Activated effector memory CD4-positive, alpha-beta T cell treated with anti-CD3 and anti-CD28 coated beads, Interleukin-2, amount 50 U/mL, for 16 hours (primary cell): ENCODE data around the gene MDH2.
"Not testable (repeated sequence)": the region's sequence is repeated elsewhere in the genome, so short reads cannot be mapped to it uniquely, and the experiment has no call there.

ENCODE experiments used
- DNase-seq: peaks from one replicate; pipeline ENCODE4 v3.0.0-alpha.2; 2020

The MDH2 gene, protein sequence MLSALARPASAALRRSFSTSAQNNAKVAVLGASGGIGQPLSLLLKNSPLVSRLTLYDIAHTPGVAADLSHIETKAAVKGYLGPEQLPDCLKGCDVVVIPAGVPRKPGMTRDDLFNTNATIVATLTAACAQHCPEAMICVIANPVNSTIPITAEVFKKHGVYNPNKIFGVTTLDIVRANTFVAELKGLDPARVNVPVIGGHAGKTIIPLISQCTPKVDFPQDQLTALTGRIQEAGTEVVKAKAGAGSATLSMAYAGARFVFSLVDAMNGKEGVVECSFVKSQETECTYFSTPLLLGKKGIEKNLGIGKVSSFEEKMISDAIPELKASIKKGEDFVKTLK

GRCh38 chr7:76047811-76048667 lies at the start of gene MDH2, which contains the start of gene STYXL1:
Gene MDH2 (plus strand): TSS chr7:76048106. CDS start chr7:76048161, 55 bp downstream.
Gene STYXL1 (minus strand): TSS chr7:76048000. CDS start chr7:76030523, 17,477 bp downstream.
- DNase-seq: peak; percentile 95

DNA sequence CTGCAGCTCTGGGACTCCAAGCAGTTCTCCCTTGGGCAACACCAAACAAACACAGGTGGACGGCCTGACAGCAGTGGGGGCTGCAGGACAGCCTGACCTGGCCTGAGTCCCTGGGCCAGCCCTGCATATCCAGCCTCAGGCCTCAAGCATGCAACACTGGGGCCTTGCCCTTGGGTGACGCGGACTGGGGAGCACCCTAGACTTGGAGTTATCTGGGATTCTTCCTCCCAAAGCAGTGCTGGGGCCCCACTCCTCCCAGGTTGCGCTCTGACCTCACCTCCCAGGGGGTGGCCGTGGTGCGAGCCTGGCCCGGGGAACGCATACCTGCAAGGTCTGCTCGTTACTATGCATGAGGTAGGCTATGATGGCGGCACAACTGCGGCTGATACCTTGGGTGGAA lies 47.3 kb upstream of the MDH2 start:
- no peak for DNase-seq

GRCh38 chr7:76002139-76002538 lies 45.8 kb upstream of the MDH2 start:
- no peak for DNase-seq

DNA sequence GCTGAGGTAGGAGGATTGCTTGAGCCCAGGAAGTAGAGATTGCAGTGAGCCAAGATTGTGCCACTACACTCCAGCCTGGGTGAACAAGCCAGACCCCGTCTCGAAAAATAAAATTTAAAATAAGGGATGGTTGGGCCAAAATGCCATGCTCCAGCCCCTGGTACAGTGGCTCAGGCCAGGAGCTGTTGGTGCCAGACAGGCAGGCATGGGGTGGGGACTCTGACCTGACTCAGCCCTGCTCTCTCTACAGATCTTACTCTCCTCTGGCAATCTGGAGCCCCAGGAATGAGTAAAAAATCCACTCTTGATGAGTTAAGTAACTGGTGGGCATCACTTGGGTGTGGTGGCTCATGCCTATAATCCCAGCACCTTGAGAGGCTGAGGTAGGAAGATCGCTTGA lies 45.1 kb upstream of the MDH2 start:
- DNase-seq: no peak

- DNase-seq: no peak
Observed at GRCh38 chr7:76003351-76003750, 44.6 kb upstream of the MDH2 start.

DNA sequence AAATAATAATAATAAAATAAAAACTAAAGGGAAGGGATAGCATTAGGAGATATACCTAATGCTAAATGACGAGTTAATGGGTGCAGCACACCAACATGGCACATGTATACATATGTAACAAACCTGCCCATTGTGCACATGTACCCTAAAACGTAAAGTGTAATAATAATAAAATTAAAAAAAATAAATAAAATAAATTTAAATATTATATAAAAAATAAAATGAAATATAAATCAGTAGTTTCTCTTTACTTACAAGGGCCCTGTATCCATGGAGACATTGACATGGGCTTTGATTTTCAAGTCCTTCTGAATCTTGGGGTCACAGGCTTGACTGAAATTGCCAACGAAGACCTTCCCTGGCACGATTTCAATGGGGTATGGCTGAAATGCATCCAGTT lies 42.9 kb upstream of the MDH2 start:
- not testable (repeated sequence) for DNase-seq

DNA sequence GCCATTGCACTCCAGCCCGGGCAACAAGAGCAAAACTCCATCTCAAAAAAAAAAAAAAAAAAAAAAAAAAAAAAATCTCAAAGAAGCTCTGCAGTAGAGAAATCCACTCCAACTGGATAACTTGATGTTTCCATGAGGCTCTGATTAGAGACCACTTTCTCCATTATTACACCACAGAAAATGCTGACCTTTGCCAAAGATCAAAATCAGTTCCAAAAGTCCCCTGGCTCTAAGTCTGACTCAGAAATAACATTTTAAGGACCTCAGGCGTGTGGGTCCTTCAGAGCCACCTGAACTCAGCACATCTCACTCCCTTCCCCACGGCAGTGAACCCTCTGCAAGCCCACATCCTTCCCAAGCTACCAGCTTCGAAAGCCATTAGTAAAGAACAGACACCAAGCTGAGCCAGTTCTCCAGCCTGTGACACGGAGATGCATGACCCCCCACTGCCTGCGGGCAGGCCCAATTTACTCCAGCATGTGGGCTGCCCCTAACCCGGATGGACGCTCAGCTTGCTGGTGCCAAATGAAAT lies 39.7 kb upstream of the MDH2 start:
- no peak for DNase-seq

DNA sequence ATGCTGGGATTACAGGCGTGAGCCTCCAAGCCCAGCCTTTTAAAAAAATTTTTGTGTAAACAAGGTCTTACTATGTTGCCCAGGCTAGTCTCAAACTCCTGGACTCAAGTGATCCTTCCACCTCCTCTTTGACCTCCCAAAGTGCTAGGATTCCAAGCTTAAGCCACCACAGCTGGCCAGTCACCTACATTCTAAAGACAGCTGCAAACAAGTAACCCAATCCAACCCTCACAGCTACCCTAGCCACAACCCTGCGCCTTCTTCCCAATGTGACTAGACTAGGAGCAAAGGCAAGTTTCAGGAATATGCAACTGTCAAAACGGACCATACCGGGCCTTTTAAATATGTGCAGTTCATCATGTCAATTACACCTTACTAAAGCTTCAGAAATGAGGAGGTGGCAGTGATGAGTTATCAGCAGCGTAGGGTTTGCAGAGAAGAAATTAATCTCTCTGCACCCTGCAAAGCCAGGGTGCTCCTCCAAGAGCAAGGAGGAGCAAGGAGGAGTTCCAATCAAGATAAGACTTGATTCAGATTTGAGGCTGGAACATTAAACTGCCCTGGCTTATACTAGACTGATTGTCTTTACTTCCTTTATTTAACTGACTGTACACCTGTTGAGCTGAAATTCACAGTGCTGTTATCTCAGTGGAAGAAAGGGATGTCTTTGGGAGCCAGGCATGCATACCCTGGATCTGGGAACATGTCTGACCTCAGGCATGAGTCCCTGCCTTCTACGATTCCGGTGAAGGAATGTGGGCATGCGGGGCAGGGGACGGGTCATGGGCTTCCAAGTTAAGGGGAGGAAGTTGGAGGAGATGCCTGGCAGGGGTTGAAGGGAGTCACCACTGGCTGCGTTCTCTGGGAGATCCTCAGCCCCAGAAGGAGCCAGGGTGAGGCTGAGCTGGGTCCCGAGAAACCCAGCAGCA lies 38.0 kb upstream of the MDH2 start:
- no peak for DNase-seq

GRCh38 chr7:76011442-76011861 lies 36.5 kb upstream of the MDH2 start:
- no peak for DNase-seq

DNA sequence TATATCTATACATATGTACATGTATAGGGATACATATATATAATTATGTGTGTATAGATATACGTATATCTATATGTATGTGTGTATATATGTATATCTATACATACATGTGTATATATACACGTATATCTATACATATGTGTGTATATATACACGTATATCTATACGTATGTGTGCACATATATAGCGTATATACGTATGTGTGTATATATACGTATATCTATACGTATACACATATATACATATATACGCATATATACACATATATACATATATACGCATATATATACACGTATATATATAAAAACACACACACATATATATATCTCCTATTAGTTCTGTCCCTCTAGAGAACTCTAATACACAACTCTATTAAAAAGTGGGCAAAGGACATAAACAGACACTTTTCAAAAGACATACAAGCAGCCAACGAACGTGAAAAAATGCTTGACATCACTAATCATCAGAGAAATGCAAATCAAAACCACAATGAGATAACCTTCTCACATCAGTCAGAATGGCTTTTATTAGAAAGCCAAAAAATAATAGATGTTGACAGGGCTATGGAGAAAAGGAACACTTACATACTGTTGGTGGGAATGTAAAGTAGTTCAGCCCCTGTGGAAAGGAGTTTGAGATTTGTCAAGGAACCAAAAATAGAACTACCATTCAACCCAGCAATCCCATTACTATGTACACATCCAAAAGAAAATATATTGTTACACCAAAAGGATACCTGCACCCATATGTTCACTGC lies 31.5 kb upstream of the MDH2 start:
- DNase-seq: no peak

DNA sequence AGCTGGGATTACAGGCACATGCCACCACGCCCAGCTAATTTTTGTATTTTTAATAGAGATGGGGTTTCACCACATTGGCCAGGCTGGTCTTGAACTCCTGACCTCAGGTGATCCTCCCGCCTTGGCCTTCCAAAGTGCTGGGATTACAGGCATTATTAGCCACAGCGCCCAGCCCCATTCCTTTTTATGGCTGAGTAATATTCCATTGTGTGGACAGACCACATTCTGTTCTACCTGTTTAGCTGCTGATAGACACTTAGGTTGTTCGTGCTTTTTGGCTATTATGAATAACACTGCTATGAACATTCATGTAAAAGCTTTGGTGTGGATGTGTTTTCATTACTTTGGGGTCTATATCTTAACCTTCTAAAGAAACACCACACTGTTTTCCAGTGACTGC lies 29.4 kb upstream of the MDH2 start:
- DNase-seq: not testable (repeated sequence)

DNA sequence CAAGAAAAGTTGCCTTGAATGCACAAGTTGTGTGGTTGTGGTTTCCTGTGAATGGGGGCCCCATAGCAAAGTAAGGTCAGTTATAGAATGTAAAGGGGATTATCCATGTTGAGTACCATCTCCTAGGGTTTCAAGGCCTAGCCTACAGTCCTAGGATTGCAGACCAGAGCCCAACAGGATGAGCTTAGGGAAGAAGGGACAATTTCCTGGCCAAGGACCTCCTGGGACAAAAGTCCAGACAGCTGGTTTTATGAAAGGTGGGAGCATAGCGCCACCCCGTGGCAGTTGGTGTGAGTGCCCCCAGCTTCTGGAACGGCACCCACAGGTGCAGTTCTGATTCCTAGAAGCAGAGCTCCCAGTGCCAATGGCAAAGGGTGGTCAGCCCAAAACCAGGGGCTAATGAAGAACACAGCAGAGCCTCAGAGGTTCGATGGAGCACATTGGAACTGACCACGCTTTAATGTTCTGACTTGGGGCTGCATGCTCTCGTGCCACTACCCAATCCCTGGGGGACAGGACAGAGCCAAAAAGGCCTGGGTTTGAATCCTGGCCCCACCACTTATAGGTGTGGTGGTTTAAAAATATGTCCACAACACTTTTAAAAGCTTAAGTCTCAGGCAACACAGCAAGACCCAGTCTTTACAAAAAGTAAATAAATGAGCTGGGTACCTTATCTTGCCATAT lies 27.7 kb upstream of the MDH2 start:
- DNase-seq: peak; percentile 88

DNA sequence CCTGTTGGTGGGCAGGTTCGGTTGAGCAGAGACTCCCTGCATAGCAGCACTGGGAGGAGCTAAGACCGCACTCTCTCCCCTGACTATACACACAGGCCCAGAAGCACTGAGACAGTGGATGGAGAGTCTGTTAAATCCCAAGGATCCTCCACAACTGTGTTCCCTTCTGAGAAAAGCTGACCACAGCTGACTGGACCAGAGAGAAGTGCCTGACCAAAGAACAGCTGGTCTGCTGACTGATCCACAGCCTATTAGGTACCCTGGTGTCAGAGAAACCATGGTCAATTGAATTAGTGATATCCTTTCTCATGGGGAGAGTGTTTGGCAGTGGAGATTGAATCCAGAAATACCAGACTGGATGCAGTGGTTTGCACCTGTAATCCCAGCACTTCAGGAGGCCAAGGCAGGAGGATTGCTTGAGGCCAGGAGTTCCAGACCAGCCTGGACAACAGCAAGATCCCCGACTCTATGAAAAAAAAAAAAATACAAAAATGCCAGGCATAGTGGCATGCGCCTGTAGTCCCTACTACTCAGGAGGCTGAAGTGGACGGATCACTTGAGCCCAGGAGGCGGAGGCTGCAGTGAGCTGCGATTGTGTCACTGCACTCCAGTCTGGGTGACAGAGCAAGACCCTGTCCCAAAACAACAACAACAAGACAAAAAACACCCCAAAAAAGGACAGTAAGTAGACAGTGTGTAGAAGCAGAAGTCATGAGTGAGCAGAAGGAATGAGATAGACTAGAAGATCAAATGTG lies 25.7 kb upstream of the MDH2 start:
- DNase-seq: no peak

DNA sequence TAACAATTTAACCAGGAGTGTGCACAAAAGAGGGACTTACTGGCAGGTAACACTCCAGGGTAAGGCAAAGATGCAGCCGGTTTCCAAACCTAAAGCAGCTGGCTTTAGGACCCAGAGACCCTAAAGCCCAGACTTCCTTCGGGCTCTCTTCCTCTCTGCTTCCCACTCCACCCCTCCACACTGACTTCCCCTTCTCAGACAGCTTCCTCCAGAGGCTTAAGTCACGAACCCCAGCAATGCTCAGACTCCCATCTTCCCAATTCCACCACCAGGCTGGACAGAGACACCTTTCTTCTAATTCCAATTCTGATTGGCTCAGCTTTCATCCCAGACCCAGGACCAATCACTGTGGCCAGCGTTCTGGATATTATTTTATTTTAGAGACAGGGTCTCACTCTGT lies 24.9 kb upstream of the MDH2 start:
- DNase-seq: no peak

GRCh38 chr7:76029682-76030081 lies 18.2 kb upstream of the MDH2 start:
- not testable (repeated sequence) for DNase-seq

GRCh38 chr7:76031964-76032363 lies 15.9 kb upstream of the MDH2 start:
- DNase-seq: no peak

GRCh38 chr7:76037310-76037709 lies 10.6 kb upstream of the MDH2 start:
- DNase-seq: no peak

DNA sequence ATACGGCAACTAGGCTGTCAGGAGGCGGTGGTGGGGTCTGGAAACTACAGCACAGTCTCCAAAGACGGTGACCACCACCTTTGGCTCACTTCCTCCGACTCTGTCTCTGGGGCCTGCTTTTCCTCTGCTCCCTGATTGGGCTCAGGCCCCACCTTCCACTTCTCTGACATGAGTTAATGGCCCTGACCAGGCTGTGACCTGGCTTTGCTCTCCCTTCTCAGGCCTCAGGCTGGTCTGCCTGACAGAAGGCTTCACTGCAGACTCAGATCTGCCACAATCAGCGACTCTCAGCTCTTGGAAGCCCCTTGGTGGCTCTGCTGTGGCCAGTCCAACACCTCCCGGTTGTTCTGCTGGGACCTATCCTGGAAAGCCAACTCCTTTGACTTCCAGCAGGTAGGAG lies 7.8 kb upstream of the MDH2 start:
- DNase-seq: no peak

DNA sequence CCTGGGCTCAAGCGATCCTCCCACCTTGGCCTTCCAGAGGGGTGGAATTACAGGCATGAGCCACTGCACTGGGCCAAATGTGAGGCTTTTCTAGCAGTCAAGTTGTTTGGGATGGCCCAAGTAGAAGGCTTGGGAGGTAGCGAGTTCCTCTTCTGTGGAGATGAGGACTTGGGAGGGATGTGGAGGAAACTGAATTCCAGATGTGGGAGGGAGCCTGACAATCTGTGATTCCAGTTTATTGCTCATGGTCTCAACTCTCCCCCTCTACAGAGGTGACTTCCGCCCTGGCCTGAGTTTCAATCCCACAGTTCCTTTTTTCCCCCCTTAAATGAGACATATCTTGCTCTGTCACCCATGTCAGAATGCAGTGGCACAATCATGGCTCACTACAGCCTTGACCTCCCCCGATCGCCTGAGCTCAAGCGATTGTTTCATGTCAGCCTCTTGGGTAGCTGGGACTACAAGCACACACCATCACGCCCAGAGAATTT lies 3.5 kb upstream of the MDH2 start:
- no peak for DNase-seq

GRCh38 chr7:76047305-76047810 lies 548 bp upstream of the MDH2 start:
- DNase-seq: no peak
